Endometrial microvascular endothelial cells (primary cell): ENCODE results near the gene UBE2A. TPM values are rescaled to one million over a fixed set of nuclear protein-coding genes. Genes with fewer than 3 reads are reported as not detected.

Source experiments
- in situ Hi-C: cut with HindIII; loops from 2 replicates; pipeline ENCODE4 v1.10.0; 2017; ENCODE audit warnings: low sequenced_read_pairs, low pct_unique_long_range_greater_than_20kb; ENCODE audit errors: inconsistent ontology term
- total RNA-seq: library from RNA; depleted of rRNA; stranded (reverse); fragments of >200 nt; gene quantifications from one replicate; pipeline ENCODE4 v1.2.3, GENCODE V29; 2015; ENCODE audit errors: inconsistent ontology term

UBE2A gene
- total RNA-seq, 1 donor from 2014 or later = 65.4 TPM

- in situ Hi-C loops = no loop called here
Measured at GRCh38 chrX:119605464-119606279, 31.3 kb downstream of the UBE2A start.

- in situ Hi-C loops = no loop called here
Measured at GRCh38 chrX:119606280-119607017, 32.1 kb downstream of the UBE2A start, which contains the start of gene NKRF. Gene NKRF, minus strand, starts transcription at chrX:119606424.

GRCh38 chrX:119607018-119607389, 32.6 kb downstream of the UBE2A start:
- in situ Hi-C loops = no loop called here

GRCh38 chrX:119614776-119615175, 40.4 kb downstream of the UBE2A start:
- in situ Hi-C loops = no loop called here

- in situ Hi-C loops = no loop called here
Measured at GRCh38 chrX:119617517-119618164, 43.3 kb downstream of the UBE2A start.

- in situ Hi-C loops = no loop called here
Measured at GRCh38 chrX:119618439-119618838, 44.1 kb downstream of the UBE2A start.

- in situ Hi-C loops = no loop called here
Measured at GRCh38 chrX:119622356-119623232, 48.2 kb downstream of the UBE2A start.

- in situ Hi-C loops = no loop called here
Measured at GRCh38 chrX:119624417-119624816, 50.1 kb downstream of the UBE2A start.

GRCh38 chrX:119624951-119625668, 50.7 kb downstream of the UBE2A start:
- in situ Hi-C loops = no loop called here

GRCh38 chrX:119625843-119626242, 51.5 kb downstream of the UBE2A start:
- in situ Hi-C loops = no loop called here

Other genes starting within 250 kb of the UBE2A start
- 24.8 TPM for gene SLC25A43, start 175.2 kb upstream of the UBE2A start, total RNA-seq
- 533 TPM for gene SLC25A5, start 106.1 kb upstream of the UBE2A start, total RNA-seq
- gene STEEP1, start 9.2 kb upstream of the UBE2A start, total RNA-seq = 25.3 TPM
- gene NKRF, start 31.9 kb downstream of the UBE2A start, total RNA-seq = 6.0 TPM
- 15.0 TPM for gene SEPTIN6, start 118.6 kb downstream of the UBE2A start, total RNA-seq
- not detected for gene SOWAHD, start 184.0 kb downstream of the UBE2A start, total RNA-seq
- 7,033 TPM for gene RPL39, start 217.1 kb downstream of the UBE2A start, total RNA-seq